ENCODE data around the gene TSEN2. TPM values are rescaled to one million over a fixed set of nuclear protein-coding genes. Genes with fewer than 3 reads are reported as not detected.

TSEN2 gene
- total RNA-seq, 1 experiment from 2014 or later = 22.0 TPM

- H3K23me2 ChIP-seq (ENCODE audit: insufficient read length, low read depth, low read length, poor library complexity, severe bottlenecking) = no peaks in the 10 kb centered on the region
- no peak overlapping the region for H3K4me2 ChIP-seq (ENCODE audit: insufficient read depth, insufficient read length, low read length)
- no peaks in the 10 kb centered on the region for H3K9me3 ChIP-seq (ENCODE audit: control insufficient read depth, low read depth, low read length)
- H3K9me3 Mint-ChIP-seq = no peaks in the 10 kb centered on the region
- no peak overlapping the region for H3T11ph ChIP-seq (ENCODE audit: low read length)
- no peaks in the 10 kb centered on the region for H3K79me2 ChIP-seq (ENCODE audit: insufficient read depth, low read length)
- H4K20me1 ChIP-seq (ENCODE audit: control insufficient read depth, insufficient read depth, insufficient read length) = no peaks in the 10 kb centered on the region
- H3K56ac ChIP-seq (ENCODE audit: insufficient read length, low read depth, low read length) = no peak overlapping the region
- no peak overlapping the region for H2AFZ ChIP-seq (ENCODE audit: low read length)
- H3K27ac ChIP-seq (ENCODE audit: insufficient read length, low read depth, low read length) = no peak overlapping the region
- no peak overlapping the region for H4K91ac ChIP-seq (ENCODE audit: insufficient read length, low read depth, low read length)
- no CpG with 5 or more reads among the region's 3 CpGs for WGBS (ENCODE audit: extremely low coverage, insufficient read length, low lambda C conversion rate)
- no peak for DNase-seq
- no peaks in the 10 kb centered on the region for H3K27me3 Mint-ChIP-seq (ENCODE audit: low read depth)
- no peak overlapping the region for H2BK12ac ChIP-seq (ENCODE audit: insufficient read length, low read depth, low read length)
- H3K23ac ChIP-seq (ENCODE audit: insufficient read length, low read depth, low read length) = no peak overlapping the region
- H2BK20ac ChIP-seq (ENCODE audit: low read depth, low read length, poor library complexity, severe bottlenecking) = no peak overlapping the region
- no peak overlapping the region for H3K9ac ChIP-seq (ENCODE audit: extremely low read depth, insufficient read length, low read length)
- no peak overlapping the region for H4K8ac ChIP-seq (replicated peaks; ENCODE audit: insufficient read length, low read depth, low read length)
- no peak overlapping the region for H2BK15ac ChIP-seq (ENCODE audit: low read depth, low read length)
- H3K18ac ChIP-seq (ENCODE audit: insufficient read length, low read depth, low read length) = no peak overlapping the region
- peaks cover 6 to 19% (median 18%) of the 10 kb centered on the region in 3 experiments; a peak in 6 of 7 replicates for H3K36me3 Mint-ChIP-seq (ENCODE audit: insufficient read depth in 1 of 3, low read depth in 3 of 3)
- no peak overlapping the region for H3K4ac ChIP-seq (ENCODE audit: low read depth, low read length)
- no peak overlapping the region for H3K4me3 Mint-ChIP-seq
- no peak overlapping the region for H4K5ac ChIP-seq (ENCODE audit: insufficient read length, low read depth, low read length)
- no peak overlapping the region for H2BK120ac ChIP-seq (ENCODE audit: low read depth, low read length, poor library complexity, severe bottlenecking)
- no peaks in the 10 kb centered on the region for H3K4me1 ChIP-seq (ENCODE audit: insufficient read depth, low read length)
- H3K27ac Mint-ChIP-seq = no peak overlapping the region; a peak in 1 of 7 replicates
- H3K27me3 ChIP-seq (ENCODE audit: insufficient read depth, low read length) = no peaks in the 10 kb centered on the region
- no peak overlapping the region for H3K14ac ChIP-seq (ENCODE audit: insufficient read depth, low read length)
- H3K4me1 Mint-ChIP-seq = no peaks in the 10 kb centered on the region; a peak in 1 of 4 replicates
- no peak for TF ChIP-seq CTCF (conservative IDR thresholded peaks at IDR 0.05)
- no peak overlapping the region for H2AK5ac ChIP-seq (ENCODE audit: insufficient read length, low read length)
- H3K79me1 ChIP-seq (ENCODE audit: insufficient read depth, low read depth, low read length, poor library complexity, severe bottlenecking) = no peaks in the 10 kb centered on the region
- H2BK5ac ChIP-seq (ENCODE audit: insufficient read length, low read length) = no peak overlapping the region
Observed at GRCh38 chr3:12509466-12509865, 25.2 kb downstream of the TSEN2 start.

Measured in H9 (cell line).